Measurements from ENCODE around the gene NGEF.

The NGEF gene

GRCh38 chr2:233041722-233042323 lies 28.8 kb upstream of the NGEF start:
- DNase-seq = no peak

DNA sequence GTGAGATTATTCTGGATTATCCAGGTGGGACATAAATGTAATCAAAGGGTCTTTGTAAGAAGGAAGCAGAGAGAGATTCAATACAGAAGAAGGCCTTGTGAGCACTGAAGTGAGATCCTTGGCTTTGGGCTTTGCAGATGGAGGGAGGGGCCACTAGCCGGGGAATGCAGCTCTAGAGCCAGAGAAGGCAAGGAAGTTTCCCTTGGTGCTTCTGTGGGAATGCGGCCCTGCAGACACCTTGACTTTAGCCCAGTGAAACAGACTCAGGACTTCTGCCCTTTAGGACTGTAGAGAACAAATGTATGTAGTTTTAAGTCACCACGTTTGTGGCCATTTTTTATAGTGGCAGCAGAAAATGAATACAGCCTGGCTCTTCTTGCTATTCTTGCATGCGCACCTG lies 27.5 kb upstream of the NGEF start:
- no peak for DNase-seq

DNA sequence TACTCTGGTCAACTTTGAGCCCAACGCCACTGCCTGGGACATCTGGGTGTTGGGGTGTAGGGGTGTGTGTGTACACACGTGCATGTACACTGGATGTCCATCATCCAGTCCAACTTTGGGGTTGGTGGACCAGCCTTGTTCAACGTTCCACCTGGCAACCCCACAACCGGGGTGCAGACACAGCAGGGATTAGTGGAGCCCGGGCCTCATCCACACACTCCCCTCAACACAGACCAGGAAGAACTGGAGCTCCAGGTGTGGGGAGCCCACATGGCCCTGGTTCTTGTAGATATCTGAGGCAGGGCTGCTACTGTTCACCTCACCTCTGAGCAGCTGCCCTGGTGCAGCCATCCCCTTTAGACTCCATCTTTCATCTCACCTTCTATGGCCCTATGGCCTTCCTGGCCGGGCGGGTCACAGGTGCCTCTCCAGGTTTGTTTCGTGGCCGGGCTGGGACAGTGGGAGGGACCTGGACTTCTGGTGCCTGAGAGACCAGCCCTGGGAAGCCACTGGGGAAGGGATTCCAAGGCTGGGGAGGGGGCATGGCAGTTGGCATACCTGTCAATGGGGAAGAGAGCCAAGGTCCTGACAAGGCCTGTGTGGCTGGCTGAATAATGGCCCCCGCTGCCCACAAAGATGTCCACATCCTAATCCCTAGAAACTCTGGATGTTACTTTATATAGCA lies 26.9 kb upstream of the NGEF start:
- no peak for DNase-seq

GRCh38 chr2:233039212-233039845 lies 26.3 kb upstream of the NGEF start:
- DNase-seq = no peak

- no peak for DNase-seq
These were observed 24.0 kb upstream of the NGEF start for GRCh38 chr2:233037078-233037477.

DNA sequence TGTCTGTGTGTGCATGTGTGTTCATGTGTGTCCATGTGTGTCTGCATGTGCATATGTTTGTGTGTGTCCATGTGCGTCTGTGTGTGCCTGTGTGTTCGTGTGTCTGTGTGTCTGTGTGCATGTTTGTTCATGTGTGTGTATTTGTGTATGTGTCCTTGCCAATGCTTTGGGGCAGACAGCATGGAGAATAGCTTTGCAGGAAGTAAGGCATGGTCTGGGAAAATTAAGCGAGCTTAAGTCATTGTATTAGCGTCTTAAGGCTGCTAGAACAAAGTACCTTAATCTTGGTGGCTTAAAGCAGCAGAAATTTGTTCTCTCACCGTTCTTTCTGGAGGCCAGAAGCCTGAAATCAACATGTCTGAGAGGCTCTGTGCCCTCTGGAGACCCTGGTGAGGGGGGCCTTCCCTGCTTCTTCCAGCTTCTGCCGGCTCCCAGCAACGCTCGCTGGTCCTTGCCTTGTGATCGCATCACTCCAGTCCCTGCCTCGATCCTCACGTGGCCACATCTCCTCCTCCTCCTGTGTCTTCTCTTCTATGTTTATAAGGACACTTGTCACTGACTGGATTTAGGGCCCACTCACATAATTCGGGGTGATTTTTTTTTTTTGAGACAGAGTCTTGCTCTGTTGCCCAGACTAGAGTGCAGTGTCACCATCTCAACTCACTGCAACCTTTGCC lies 23.2 kb upstream of the NGEF start:
- DNase-seq = no peak

DNA sequence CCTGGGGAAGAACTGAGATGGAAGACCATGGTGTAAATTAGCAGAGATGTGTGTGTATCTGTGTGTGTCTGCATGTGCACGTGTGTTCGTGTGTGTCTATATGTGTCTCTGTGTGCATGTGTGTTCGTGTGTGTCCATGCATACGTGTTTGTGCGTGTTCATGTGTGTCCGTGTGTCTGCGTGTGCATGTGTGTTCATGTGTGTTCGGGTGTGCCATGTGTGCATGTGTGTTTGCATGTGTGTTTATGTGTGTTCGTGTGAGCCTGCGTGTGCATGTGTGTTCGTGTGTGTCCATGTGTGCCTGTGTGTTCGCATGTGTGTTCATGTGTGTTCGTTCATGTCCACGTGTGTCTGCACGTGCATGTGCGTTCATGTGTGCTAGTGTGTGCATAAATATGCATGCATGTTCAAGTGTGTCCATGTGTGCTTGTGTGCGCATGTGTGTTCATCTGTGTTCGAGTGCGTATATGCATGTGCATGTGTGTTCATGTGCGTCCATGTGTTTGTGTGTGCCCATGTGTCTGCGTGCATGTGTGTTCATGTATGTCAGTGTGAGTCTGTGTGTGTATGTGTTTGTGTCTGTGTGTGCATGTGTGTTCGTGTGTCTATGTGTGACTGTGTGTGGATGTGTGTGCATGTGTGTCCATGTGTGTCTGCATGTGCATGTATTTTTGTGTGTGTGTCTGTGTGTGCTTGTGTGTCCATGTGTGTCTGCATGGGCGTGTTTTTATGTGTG lies 22.5 kb upstream of the NGEF start:
- DNase-seq = no peak

GRCh38 chr2:233034091-233034882 lies 21.2 kb upstream of the NGEF start:
- DNase-seq = no peak

DNA sequence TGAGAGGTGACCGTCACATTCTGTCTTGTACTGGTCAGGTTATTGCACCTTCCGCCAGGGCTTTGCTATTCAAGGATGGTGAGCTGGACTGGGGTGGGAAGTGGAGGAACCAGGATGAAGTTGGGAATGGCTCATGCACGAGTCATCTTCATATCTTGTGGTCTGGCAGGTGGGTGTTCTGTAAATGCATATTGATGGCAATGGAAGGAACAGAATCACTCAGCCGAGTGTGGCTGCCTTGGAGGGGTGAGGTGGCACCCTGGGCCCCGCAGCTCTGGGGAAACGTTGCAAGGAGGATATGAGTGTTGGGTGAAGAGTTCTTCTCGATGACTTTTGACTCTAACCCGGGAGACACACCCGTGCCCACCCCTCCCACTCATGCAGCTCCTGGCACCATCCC lies 20.6 kb upstream of the NGEF start:
- no peak for DNase-seq

- DNase-seq = no peak
These were observed 19.7 kb upstream of the NGEF start, which contains the start of gene NEU2 for GRCh38 chr2:233032551-233033320. Gene NEU2, plus strand, starts transcription at chr2:233032672. Its CDS starts 0 bp downstream, at chr2:233032672.

DNA sequence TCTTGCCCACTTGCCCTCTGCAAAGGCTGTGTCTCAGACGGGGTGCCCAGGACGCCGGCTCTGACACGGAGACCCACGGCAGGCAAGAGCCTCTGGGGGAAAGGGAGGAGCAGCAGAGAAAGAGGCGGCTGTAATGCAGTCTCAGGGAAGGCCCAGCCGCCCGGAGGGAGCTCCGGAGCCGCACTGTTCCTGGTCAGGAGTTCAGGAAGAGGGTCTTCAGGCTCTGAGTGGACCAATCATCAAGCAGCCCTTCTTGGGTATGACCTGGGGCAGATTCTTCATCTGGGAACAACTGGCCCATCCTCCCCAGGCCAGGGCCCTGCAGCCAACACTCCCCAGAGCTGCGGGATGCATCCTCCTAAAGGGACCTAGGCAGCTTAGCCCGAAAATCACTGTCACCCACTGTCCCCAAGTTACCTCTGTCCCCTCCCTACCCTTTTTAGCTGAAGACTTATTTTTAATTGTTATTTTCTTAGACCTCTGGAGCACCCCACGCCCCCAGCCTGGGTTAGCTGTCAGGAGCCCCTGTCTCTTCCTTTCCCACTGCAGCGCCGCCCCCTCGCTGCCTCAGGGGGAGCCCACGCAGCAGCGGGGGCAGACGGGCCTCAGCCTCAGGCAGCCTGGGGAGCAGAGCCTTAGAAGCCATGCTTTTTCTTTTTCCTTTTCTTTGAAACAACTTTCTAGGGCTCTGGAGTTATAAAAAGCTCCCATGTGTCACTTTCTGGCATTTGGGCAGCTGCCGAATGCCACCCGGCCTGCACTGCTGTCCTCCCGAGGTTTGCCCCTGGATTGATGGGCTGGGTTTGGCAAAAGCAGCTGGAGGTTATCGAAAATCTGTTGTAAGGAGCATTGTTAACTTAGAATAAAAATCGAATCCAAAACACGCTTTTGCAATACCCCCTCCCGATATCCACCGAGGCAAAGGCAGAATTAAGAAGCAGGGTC lies 18.8 kb upstream of the NGEF start:
- no peak for DNase-seq

GRCh38 chr2:233029321-233029720 lies 16.3 kb upstream of the NGEF start:
- no peak for DNase-seq

DNA sequence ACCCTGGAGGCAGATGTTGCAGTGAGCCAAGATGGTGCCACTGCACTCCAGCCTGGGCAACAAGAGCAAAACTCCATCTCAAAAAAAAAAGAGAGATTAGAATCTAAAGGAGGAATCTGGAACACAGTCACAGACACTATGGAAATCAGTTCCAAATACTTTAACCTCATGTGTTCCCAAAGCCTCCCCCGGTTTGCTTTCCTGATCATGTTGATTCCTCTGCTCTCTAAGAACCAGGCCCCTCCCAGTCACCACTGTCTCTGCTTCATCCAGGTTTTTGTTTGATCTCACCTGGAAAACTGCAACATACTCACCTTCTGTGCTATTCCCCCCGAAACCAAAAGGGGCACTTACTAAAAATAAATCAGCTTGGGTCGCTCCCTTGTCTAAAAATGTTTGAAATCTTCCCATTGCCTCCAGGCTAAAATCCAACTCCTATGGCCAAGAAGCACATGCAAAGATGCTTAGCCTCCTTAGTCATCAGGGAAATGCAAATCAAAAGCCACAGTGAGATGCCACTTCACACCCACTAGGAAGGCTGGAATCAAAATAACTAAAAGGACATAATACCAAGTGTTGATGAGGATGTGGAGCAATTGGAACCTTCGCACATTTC lies 13.2 kb upstream of the NGEF start:
- no peak for DNase-seq

DNA sequence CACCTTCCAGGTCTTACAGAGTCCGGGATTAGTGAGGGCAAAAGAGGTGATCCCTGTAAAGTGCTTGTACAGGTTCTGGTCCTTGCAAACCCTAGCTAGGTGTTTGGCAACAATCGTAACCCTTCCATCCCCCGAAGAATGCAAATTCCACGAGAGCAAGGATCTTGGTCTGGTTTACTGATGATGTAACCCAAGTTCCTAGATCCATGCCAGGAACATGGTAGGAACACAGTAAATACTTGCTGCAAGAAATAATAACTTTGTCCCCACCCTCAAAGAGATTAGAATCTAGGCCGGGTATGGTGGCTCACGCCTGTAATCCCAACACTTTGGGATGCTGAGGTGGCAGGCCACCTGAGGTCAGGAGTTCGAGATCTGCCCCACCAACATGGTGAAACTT lies 12.7 kb upstream of the NGEF start:
- no peak for DNase-seq

- no peak for DNase-seq
These were observed 10.8 kb upstream of the NGEF start for GRCh38 chr2:233023761-233024410.

- no peak for DNase-seq
These were observed 10.1 kb upstream of the NGEF start for GRCh38 chr2:233023007-233023760.

DNA sequence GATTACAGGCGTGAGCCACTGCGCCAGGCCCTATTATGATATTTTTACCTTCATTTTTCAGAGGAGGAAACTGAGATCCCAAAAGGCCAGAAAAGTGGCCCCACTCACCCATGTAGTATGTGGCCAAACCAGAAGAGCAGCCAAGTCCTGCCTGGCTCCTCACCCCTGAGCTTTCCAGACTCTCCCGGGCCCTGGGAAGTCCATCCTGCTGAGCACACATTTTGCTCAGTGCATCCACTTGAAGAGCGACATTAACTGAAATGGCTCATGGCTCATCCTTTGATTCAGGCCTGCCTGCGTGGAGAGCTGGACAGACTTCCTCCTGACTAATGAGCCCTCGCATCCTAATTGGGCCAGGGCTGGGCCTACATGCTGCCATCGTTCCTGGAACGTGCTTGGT lies 9.5 kb upstream of the NGEF start:
- no peak for DNase-seq

DNA sequence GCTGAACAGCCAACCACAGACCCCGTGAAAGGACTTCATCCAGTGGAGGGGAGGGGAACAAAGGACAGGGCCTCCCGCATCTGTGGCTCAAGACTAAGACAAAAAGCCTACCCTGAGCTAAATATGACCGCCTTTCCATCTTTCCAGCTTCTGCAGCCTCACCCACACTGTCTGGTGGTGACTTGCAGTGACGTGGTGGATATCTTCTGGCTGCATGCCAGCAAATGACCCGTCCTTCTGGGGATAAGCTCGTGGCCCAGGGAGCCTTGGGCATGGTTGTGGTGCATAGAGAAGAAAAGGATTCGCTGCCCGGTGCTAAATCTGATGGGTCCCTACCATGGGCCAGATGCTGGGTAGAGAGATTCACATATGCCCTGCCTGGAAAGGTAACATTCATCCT lies 8.7 kb upstream of the NGEF start:
- DNase-seq = no peak

DNA sequence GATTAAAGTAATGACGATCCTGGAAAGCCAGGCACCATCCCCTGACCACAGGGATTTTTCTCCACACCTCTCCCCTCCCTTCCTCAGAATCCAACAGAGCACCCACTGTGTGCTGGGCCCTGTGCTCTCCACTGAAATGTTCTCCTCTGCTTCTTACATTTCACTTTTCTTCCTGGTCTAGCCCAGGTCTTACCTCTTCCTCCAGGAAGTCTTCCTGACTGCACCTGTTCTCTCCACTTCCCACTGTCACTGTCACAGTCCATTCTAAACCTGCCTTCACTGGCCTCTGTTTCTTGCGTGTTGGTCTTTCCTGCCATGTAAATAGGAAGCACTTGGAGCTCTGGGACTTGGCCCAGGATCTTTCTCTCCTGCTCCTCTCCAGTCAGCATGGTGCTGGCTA lies 7.4 kb upstream of the NGEF start:
- no peak for DNase-seq

All from activated T-cell treated with anti-CD3 and anti-CD28 coated beads for 4 hours (primary cell).